GM12872 (cell line): ENCODE data around the gene CYCS.

Experiments used
- CTCF ChIP-seq: IDR thresholded peaks from 3 replicates; pipeline ENCODE4 v1.5.1; 2011; ENCODE audit warnings: low read depth, mild to moderate bottlenecking, low read length, moderate library complexity; ENCODE audit not compliant: insufficient read depth

The CYCS gene

GRCh38 chr7:25098096-25099046 lies 26.7 kb downstream of the CYCS start:
- TF ChIP-seq CTCF = peak; percentile 87

- no peak for TF ChIP-seq CTCF
These were observed 29.3 kb downstream of the CYCS start for GRCh38 chr7:25095516-25096345.

- peak; percentile 91 for TF ChIP-seq CTCF
These were observed 31.7 kb downstream of the CYCS start for GRCh38 chr7:25093268-25093826.

- no peak for TF ChIP-seq CTCF
These were observed 33.3 kb downstream of the CYCS start for GRCh38 chr7:25091779-25092178.

- no peak for TF ChIP-seq CTCF
These were observed 33.9 kb downstream of the CYCS start for GRCh38 chr7:25091176-25091575.

- TF ChIP-seq CTCF = no peak
These were observed 34.7 kb downstream of the CYCS start for GRCh38 chr7:25090374-25090773.

GRCh38 chr7:25087855-25088254 lies 37.2 kb downstream of the CYCS start:
- no peak for TF ChIP-seq CTCF
